ENCODE data around the gene BET1L. TPM values are rescaled to one million over a fixed set of nuclear protein-coding genes. Genes with fewer than 3 reads are reported as not detected.

Gene BET1L
- polyA plus RNA-seq, 1 of the 3 experiments (the other 2 are of a cell fraction), result 56.9 TPM

DNA sequence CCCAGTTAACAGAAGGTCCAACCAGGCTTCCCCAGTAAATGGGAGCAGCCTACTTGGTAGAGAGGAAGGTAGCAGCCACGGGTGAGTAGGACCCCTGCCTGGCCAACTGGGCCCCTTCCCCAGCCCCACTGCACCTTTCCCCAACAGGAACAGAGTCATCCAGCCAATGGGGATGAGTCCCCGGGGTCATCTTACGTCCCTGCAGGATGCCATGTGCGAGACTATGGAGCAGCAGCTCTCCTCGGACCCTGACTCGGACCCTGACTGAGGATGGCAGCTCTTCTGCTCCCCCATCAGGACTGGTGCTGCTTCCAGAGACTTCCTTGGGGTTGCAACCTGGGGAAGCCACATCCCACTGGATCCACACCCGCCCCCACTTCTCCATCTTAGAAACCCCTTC lies 6.9 kb upstream of the BET1L start (continued):
- TF ChIP-seq YY1 (IDR thresholded peaks at IDR 0.05; ENCODE audit: low read depth) (no peak), CHD2 (IDR thresholded peaks at IDR 0.05; ENCODE audit: low read length, partially characterized antibody) (no peak), FOXM1 (IDR thresholded peaks at IDR 0.05; ENCODE audit: low read depth) (no peak), FOXJ3 (CRISPR knock-in tag; IDR thresholded peaks at IDR 0.05) (no peak)
- TF ChIP-seq, protein P1, sequence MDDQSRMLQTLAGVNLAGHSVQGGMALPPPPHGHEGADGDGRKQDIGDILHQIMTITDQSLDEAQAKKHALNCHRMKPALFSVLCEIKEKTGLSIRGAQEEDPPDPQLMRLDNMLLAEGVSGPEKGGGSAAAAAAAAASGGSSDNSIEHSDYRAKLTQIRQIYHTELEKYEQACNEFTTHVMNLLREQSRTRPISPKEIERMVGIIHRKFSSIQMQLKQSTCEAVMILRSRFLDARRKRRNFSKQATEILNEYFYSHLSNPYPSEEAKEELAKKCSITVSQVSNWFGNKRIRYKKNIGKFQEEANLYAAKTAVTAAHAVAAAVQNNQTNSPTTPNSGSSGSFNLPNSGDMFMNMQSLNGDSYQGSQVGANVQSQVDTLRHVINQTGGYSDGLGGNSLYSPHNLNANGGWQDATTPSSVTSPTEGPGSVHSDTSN (IDR thresholded peaks at IDR 0.05), result no peak

DNA sequence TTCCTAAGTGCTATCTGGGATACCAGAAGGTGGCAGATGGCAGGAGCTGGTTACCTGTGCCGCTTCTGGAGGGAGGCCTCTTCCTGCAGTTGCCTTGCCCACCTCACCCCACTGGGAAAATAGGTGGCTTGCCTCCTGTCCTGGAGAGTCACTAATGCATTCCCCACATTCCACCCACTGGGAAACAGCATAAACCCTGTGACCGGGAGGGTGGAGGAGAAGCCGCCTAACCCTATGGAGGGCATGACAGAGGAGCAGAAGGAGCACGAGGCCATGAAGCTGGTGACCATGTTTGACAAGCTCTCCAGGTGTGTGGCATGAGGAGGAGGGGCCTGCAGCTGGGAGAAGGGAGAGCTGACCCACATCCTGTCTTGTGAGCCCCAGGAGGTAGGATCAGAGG lies 5.9 kb upstream of the BET1L start:
- WGBS (ENCODE audit: low lambda C conversion rate), result 91% methylated on average over 4 of the region's 4 CpGs
- CTCF ChIA-PET, result no interaction called here
- no peak overlapping the region for H3K27ac ChIP-seq (ENCODE audit: low read depth in 2 of 2, low read length in 1 of 2)
- no peaks in the 10 kb centered on the region for H3K9me3 ChIP-seq
- no peak overlapping the region for H3K4me2 ChIP-seq
- peaks cover 20% of the 10 kb centered on the region for H3F3A ChIP-seq (replicated peaks; ENCODE audit: insufficient read depth)
- H2AFZ ChIP-seq (ENCODE audit: low read depth), result no peak overlapping the region
- no peak overlapping the region for H3K9ac ChIP-seq
- H3K4me3 ChIP-seq (ENCODE audit: low read depth in 2 of 2, low read length in 1 of 2), result no peak overlapping the region
- POLR2A ChIA-PET, result no interaction called here
- H3K4me1 ChIP-seq (ENCODE audit: control insufficient read depth in 1 of 2, insufficient read depth in 2 of 2, low read depth in 1 of 2, low read length in 1 of 2), result peaks cover 8 to 19% of the 10 kb centered on the region in 2 experiments; a peak in 2 of 4 replicates
- no peaks in the 10 kb centered on the region for H3K27me3 ChIP-seq (ENCODE audit: insufficient read depth)
- H3K9me2 ChIP-seq, result no peaks in the 10 kb centered on the region
- H4K20me1 ChIP-seq (ENCODE audit: insufficient read depth), result peaks cover 13% of the 10 kb centered on the region
- no peak for DNase-seq
- H3K79me2 ChIP-seq (ENCODE audit: insufficient read depth), result peaks cover 44% of the 10 kb centered on the region
- H3K36me3 ChIP-seq (replicated peaks in 1 of 2; ENCODE audit: control insufficient read depth in 1 of 2, insufficient read depth in 2 of 2, low read length in 1 of 2), result peaks cover 43 to 62% of the 10 kb centered on the region in 2 experiments
- no peak for TF ChIP-seq NRF1 (IDR thresholded peaks at IDR 0.05; ENCODE audit: low read depth, low read length)
- no peak for TF ChIP-seq YY1 (IDR thresholded peaks at IDR 0.05; ENCODE audit: low read depth)

DNA sequence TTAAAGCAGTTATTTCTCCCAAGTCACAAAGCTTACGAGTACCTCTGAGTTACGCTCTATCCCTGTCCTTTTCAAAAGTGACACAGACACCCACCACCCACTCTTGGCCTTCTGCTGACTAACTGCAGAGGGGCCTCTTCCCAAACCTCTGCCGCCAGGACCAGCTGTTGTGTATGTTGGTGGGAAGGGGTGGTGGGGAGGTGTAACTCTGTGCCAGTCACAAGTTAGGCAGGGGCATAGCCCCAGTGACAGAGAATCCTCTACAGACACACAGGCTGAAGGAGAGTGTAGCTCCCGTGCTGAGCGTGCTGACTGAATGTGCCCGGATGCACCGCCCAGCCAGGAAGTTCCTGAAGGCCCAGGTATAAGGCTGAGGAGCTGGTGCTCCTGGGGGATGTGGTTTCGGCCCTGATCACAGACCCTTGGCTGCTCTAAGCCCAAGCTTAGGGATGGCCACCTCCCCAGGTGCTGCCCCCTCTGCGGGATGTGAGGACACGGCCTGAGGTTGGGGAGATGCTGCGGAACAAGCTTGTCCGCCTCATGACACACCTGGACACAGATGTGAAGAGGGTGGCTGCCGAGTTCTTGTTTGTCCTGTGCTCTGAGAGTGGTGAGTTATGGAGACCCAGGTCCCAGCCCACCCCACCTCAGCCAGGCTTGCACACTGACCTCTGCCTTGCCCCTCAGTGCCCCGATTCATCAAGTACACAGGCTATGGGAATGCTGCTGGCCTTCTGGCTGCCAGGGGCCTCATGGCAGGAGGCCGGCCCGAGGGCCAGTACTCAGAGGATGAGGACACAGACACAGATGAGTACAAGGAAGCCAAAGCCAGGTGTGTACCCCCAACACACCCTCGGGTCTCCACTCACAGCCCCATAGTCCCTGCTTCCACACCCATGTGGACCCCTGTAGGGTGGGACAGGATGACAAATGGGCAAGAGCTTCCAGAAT lies 5.2 kb upstream of the BET1L start:
- Histone ChIP-seq H3F3A (replicated peaks; ENCODE audit: insufficient read depth) (peaks cover 26% of the 10 kb centered on the region), H3K4me3 (ENCODE audit: low read depth in 2 of 2, low read length in 1 of 2) (no peak overlapping the region), H3K79me2 (ENCODE audit: insufficient read depth) (peaks cover 46% of the 10 kb centered on the region), H3K4me1 (ENCODE audit: control insufficient read depth in 1 of 2, insufficient read depth in 2 of 2, low read depth in 1 of 2, low read length in 1 of 2) (peaks cover 8 to 19% of the 10 kb centered on the region in 2 experiments; a peak in 2 of 4 replicates), H3K9me3 (no peaks in the 10 kb centered on the region), H3K27me3 (ENCODE audit: insufficient read depth) (no peaks in the 10 kb centered on the region), H4K20me1 (ENCODE audit: insufficient read depth) (peaks cover 13% of the 10 kb centered on the region), H3K9me2 (no peaks in the 10 kb centered on the region), H3K36me3 (replicated peaks in 1 of 2; ENCODE audit: control insufficient read depth in 1 of 2, insufficient read depth in 2 of 2, low read length in 1 of 2) (peaks cover 43 to 62% of the 10 kb centered on the region in 2 experiments), H3K27ac (ENCODE audit: low read depth in 2 of 2, low read length in 1 of 2) (no peak overlapping the region; a peak in 1 of 4 replicates), H2AFZ (ENCODE audit: low read depth) (no peak overlapping the region), H3K4me2 (no peak overlapping the region), H3K9ac (no peak overlapping the region)
- ChIA-PET POLR2A (interaction anchor here (1.6 kb wide), 1 partner anchor 23 kb away, joined by 4 read pairs; no protein-coding TSS in a partner anchor), CTCF (no interaction called here)
- DNase-seq, result no peak
- WGBS (ENCODE audit: low lambda C conversion rate), result 92% methylated on average over 11 of the region's 17 CpGs
- TF ChIP-seq MEF2A (IDR thresholded peaks at IDR 0.05; ENCODE audit: borderline replicate concordance, low read depth) (no peak), FOXM1 (IDR thresholded peaks at IDR 0.05; ENCODE audit: low read depth) (no peak), JUND (IDR thresholded peaks at IDR 0.05) (no peak), GATA2 (CRISPR knock-in tag; IDR thresholded peaks at IDR 0.05) (no peak), RXRA (IDR thresholded peaks at IDR 0.05; ENCODE audit: borderline replicate concordance, low read depth) (no peak), EP300 (IDR thresholded peaks at IDR 0.05; ENCODE audit: borderline replicate concordance in 1 of 2, low read depth in 1 of 2, low read length in 1 of 2) (no peak), EZH2phosphoT487 (IDR thresholded peaks at IDR 0.05; ENCODE audit: borderline replicate concordance, low read depth) (no peak), TAF1 (IDR thresholded peaks at IDR 0.05; ENCODE audit: borderline replicate concordance, low read depth, low read length) (no peak), NFIC (IDR thresholded peaks at IDR 0.05; ENCODE audit: borderline replicate concordance) (no peak), RFX5 (IDR thresholded peaks at IDR 0.05; ENCODE audit: low read length) (no peak), GABPA (IDR thresholded peaks at IDR 0.05; ENCODE audit: low read depth) (no peak)
- TF ChIP-seq, protein P2, sequence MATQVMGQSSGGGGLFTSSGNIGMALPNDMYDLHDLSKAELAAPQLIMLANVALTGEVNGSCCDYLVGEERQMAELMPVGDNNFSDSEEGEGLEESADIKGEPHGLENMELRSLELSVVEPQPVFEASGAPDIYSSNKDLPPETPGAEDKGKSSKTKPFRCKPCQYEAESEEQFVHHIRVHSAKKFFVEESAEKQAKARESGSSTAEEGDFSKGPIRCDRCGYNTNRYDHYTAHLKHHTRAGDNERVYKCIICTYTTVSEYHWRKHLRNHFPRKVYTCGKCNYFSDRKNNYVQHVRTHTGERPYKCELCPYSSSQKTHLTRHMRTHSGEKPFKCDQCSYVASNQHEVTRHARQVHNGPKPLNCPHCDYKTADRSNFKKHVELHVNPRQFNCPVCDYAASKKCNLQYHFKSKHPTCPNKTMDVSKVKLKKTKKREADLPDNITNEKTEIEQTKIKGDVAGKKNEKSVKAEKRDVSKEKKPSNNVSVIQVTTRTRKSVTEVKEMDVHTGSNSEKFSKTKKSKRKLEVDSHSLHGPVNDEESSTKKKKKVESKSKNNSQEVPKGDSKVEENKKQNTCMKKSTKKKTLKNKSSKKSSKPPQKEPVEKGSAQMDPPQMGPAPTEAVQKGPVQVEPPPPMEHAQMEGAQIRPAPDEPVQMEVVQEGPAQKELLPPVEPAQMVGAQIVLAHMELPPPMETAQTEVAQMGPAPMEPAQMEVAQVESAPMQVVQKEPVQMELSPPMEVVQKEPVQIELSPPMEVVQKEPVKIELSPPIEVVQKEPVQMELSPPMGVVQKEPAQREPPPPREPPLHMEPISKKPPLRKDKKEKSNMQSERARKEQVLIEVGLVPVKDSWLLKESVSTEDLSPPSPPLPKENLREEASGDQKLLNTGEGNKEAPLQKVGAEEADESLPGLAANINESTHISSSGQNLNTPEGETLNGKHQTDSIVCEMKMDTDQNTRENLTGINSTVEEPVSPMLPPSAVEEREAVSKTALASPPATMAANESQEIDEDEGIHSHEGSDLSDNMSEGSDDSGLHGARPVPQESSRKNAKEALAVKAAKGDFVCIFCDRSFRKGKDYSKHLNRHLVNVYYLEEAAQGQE (IDR thresholded peaks at IDR 0.05; ENCODE audit: low read depth, low read length), result no peak
- TF ChIP-seq, protein P3, sequence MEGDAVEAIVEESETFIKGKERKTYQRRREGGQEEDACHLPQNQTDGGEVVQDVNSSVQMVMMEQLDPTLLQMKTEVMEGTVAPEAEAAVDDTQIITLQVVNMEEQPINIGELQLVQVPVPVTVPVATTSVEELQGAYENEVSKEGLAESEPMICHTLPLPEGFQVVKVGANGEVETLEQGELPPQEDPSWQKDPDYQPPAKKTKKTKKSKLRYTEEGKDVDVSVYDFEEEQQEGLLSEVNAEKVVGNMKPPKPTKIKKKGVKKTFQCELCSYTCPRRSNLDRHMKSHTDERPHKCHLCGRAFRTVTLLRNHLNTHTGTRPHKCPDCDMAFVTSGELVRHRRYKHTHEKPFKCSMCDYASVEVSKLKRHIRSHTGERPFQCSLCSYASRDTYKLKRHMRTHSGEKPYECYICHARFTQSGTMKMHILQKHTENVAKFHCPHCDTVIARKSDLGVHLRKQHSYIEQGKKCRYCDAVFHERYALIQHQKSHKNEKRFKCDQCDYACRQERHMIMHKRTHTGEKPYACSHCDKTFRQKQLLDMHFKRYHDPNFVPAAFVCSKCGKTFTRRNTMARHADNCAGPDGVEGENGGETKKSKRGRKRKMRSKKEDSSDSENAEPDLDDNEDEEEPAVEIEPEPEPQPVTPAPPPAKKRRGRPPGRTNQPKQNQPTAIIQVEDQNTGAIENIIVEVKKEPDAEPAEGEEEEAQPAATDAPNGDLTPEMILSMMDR (IDR thresholded peaks at IDR 0.05), result no peak
